Esophagus muscularis mucosa (tissue), 4 donors: ENCODE measurements around the gene PDCL2. TPM values are rescaled to one million over a fixed set of nuclear protein-coding genes. Genes with fewer than 3 reads are reported as not detected.

Experiments
- DNase-seq: peaks from one replicate; pipeline ENCODE4 v3.0.0-alpha.2; 2017; ENCODE audit errors: extremely low spot score
- H3K27ac ChIP-seq, 4 donors: fragments of 200-600 bp; sonication (generic); replicated peaks in 1 of 4; 1 replicate in 3 of 4; 2 replicates in 1 of 4; pipeline ENCODE4 v1.5.1; 2016 to 2019; ENCODE audit warnings: mild to moderate bottlenecking in 1 of 4
- H3K27me3 ChIP-seq, 4 donors: fragments of 200-600 bp; sonication (generic); one replicate each; pipeline versions ENCODE4 v1.5.1 to v1.6.0; 2016 to 2019
- H3K36me3 ChIP-seq, 4 donors: fragments of 200-600 bp; sonication (generic); one replicate each; pipeline ENCODE4 v1.5.1; 2016 to 2019
- H3K4me1 ChIP-seq, 4 donors: fragments of 200-600 bp; sonication (generic); one replicate each; pipeline ENCODE4 v1.5.1; 2016 to 2019
- H3K4me3 ChIP-seq, 4 donors: fragments of 200-600 bp; sonication (generic); 1 replicate in 2 of 4; 2 replicates in 2 of 4; pipeline ENCODE4 v1.5.1; 2016 to 2019; ENCODE audit warnings: mild to moderate bottlenecking in 4 of 4, moderate library complexity in 1 of 4
- H3K9me3 ChIP-seq, 4 donors: fragments of 200-600 bp; sonication (generic); 1 replicate in 3 of 4; 2 replicates in 1 of 4; pipeline ENCODE4 v1.5.1; 2016 to 2019
- CTCF ChIP-seq, 3 experiments: fragments of 200-600 bp in 2 of 3; fragments of 450-650 bp in 1 of 3; sonication (generic) in 2 of 3; IDR thresholded peaks; one replicate each; pipeline ENCODE4 v1.5.1; 2017 to 2019; ENCODE audit warnings: antibody characterized with exemption in 3 of 3, mild to moderate bottlenecking in 2 of 3, moderate library complexity in 1 of 3
- EP300 ChIP-seq: sonication (generic); formaldehyde crosslinking; IDR thresholded peaks from one replicate; pipeline ENCODE4 v1.6.1; 2017; ENCODE audit warnings: antibody characterized with exemption
- POLR2A ChIP-seq: fragments of 450-650 bp; IDR thresholded peaks from one replicate; pipeline ENCODE4 v1.6.1; 2017; ENCODE audit warnings: antibody characterized with exemption, moderate library complexity, mild to moderate bottlenecking, low read depth
- POLR2AphosphoS5 ChIP-seq, 2 donors: sonication (generic); formaldehyde crosslinking; IDR thresholded peaks; one replicate each; pipeline ENCODE4 v1.6.1; 2017; ENCODE audit warnings: antibody characterized with exemption in 2 of 2
- WGBS: methylation state at CpG from one replicate; pipeline ENCODE4 v1.1.5; 2018; 5-methylcytosine and 5-hydroxymethylcytosine counted together
- intact Hi-C: fragments of 100-400 bp; cut with DNase I; formaldehyde crosslinking; loops from one replicate; pipeline ENCODE4 v1.15.1; 2023
- total RNA-seq, 4 donors: library from RNA; depleted of rRNA; stranded (reverse); fragments of >200 nt; gene quantifications; one replicate each; pipeline versions ENCODE4 v1.1.0 to v1.2.1, GENCODE V29; 2016

The PDCL2 gene
- total RNA-seq, 4 donors from 2014 or later: not detected

DNA sequence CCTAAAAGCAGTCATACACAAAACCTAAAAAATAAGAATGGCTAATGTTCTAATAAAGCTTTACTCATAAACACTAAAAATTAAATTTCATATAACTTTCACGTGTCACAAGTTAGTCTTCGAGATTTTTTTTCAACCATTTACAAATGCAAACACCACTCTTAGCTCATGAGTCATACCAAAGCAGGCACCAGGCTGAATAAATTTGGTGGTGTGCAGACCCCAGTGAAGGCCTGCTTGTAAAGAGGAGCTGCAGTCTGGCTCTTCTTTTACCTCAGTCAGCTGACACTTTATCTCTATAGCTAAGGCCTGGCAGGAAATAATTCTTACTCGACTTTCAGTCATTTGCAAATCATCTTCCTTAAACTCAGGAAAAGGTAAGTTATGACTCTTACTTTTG is 82.8 kb downstream of the PDCL2 start:
- Histone ChIP-seq H3K4me1 (peaks cover 0 to 9% (median 4%) of the 10 kb centered on the region in 4 donors), H3K9me3 (no peaks in the 10 kb centered on the region), H3K36me3 (peaks cover 0 to 13% (median 4%) of the 10 kb centered on the region in 4 donors), H3K27me3 (no peaks in the 10 kb centered on the region), H3K27ac (no peak overlapping the region), H3K4me3 (no peak overlapping the region)
- DNase-seq: no peak
- intact Hi-C loops: no loop called here
- WGBS: 90% methylated on average over 3 of the region's 3 CpGs
- TF ChIP-seq CTCF (IDR thresholded peaks at IDR 0.05): no peak
- TF ChIP-seq EP300: no peak
- no peak for TF ChIP-seq POLR2A
- TF ChIP-seq POLR2AphosphoS5 (IDR thresholded peaks at IDR 0.05): no peak

- Histone ChIP-seq H3K4me3 (no peak overlapping the region), H3K27ac (no peak overlapping the region), H3K27me3 (no peaks in the 10 kb centered on the region), H3K9me3 (no peaks in the 10 kb centered on the region), H3K4me1 (peaks cover 0 to 9% (median 4%) of the 10 kb centered on the region in 4 donors), H3K36me3 (peaks cover 0 to 13% (median 4%) of the 10 kb centered on the region in 4 donors)
- no peak for TF ChIP-seq EP300
- TF ChIP-seq POLR2AphosphoS5 (IDR thresholded peaks at IDR 0.05): no peak
- TF ChIP-seq CTCF (IDR thresholded peaks at IDR 0.05): no peak
- TF ChIP-seq POLR2A: no peak
- intact Hi-C loops: no loop called here
- no peak for DNase-seq
- WGBS: 94% methylated on average over 1 of the region's 1 CpG
Observed at GRCh38 chr4:55507612-55508011, 84.4 kb downstream of the PDCL2 start.

Other genes with a start within 250 kb of the PDCL2 start
- 1 to 10 TPM; 3.0 to 7.9 (median 5.2) TPM for gene SRD5A3, start 246.0 kb downstream of the PDCL2 start, total RNA-seq
- 100 to 1,000 TPM; 133 to 193 (median 168) TPM for gene TMEM165, start 196.3 kb downstream of the PDCL2 start, total RNA-seq
- gene CLOCK, start 45.3 kb downstream of the PDCL2 start, total RNA-seq: 10 to 100 TPM; 24.5 to 42.6 (median 34.8) TPM
- gene NMU, start 44.1 kb upstream of the PDCL2 start, total RNA-seq: not detected
- not detected for gene EXOC1L, start 227.5 kb upstream of the PDCL2 start, total RNA-seq